Upper lobe of right lung (tissue), 1 donor: ENCODE results near the gene ANKRD13B. TPM values are rescaled to one million over a fixed set of nuclear protein-coding genes. Genes with fewer than 3 reads are reported as not detected.

Experiments
- ATAC-seq: fragments of 200-7000 bp; cut with Tn5 transposase; one replicate; pipeline ENCODE4 v1.9.1; 2020; ENCODE audit warnings: mild to moderate bottlenecking, moderate library complexity
- DNase-seq: peaks from one replicate; pipeline ENCODE4 v3.0.0-alpha.2; 2020
- H3K27ac ChIP-seq: fragments of 200-600 bp; one replicate; pipeline ENCODE4 v1.8.0; 2022
- H3K27me3 ChIP-seq: fragments of 200-600 bp; one replicate; pipeline ENCODE4 v1.8.0; 2022; ENCODE audit warnings: mild to moderate bottlenecking
- H3K36me3 ChIP-seq: fragments of 200-600 bp; one replicate; pipeline ENCODE4 v1.8.0; 2022
- H3K4me1 ChIP-seq: fragments of 200-600 bp; one replicate; pipeline ENCODE4 v1.8.0; 2022
- H3K4me3 ChIP-seq: fragments of 200-600 bp; one replicate; pipeline ENCODE4 v1.8.0; 2022; ENCODE audit warnings: mild to moderate bottlenecking
- H3K9me3 ChIP-seq: fragments of 200-600 bp; one replicate; pipeline ENCODE4 v1.8.0; 2022
- CTCF ChIP-seq: fragments of 200-600 bp; IDR thresholded peaks from one replicate; pipeline ENCODE4 v1.8.0; 2022; ENCODE audit warnings: antibody characterized with exemption
- intact Hi-C: fragments of 100-400 bp; cut with DNase I; formaldehyde crosslinking; loops from one replicate; pipeline ENCODE4 v1.11.0; 2022
- total RNA-seq: library from RNA; stranded (reverse); fragmentation: NEBNext Ultra II Directional; extraction: Animal tissue kit (Norgen Biotek cat#: 25700); gene quantifications from one replicate; pipeline ENCODE4 v1.2.1, GENCODE V29; 2021
- donor health status: DM: no; HTN: yes; CAD: no; lungs with severe emphysema.

ANKRD13B gene
- total RNA-seq, 1 donor from 2014 or later: 6.8 TPM

DNA sequence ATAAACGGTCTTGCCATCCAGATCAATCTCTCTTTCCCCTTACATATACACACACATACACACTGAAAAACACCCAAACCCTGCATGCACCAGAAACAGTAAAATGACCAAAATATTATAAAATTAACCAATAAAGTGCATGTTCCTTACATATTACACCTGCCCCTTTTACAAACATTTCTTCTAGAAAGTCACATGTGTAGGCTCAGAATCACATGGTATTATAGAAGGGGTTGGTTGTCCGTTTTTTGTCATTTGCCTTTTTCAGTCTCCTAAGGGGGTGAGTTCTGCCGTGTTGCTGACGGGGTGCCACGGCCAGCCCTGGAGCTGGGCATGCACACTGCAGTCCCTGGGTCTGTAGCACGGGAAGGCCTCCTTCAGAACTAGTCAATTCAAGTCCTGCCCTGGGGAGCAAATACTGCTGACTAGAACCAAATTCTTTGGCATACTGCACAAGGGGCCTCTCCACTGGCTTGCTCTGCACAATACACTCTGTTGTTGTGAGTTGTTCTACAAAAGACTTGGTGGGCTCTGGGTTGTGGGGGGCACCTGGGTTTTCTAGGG lies 37.8 kb downstream of the ANKRD13B start:
- H3K36me3 ChIP-seq: peaks cover 71% of the 10 kb centered on the region
- no peaks in the 10 kb centered on the region for H3K9me3 ChIP-seq
- no peak overlapping the region for H3K4me3 ChIP-seq
- H3K27ac ChIP-seq: no peak overlapping the region
- no peak for TF ChIP-seq CTCF
- no peaks in the 10 kb centered on the region for H3K27me3 ChIP-seq
- ATAC-seq (no peak), DNase-seq (no peak)
- no peaks in the 10 kb centered on the region for H3K4me1 ChIP-seq
- intact Hi-C loops: loop anchor here (10.0 kb wide), 1 partner anchor 144 kb away; no protein-coding TSS in a partner anchor

DNA sequence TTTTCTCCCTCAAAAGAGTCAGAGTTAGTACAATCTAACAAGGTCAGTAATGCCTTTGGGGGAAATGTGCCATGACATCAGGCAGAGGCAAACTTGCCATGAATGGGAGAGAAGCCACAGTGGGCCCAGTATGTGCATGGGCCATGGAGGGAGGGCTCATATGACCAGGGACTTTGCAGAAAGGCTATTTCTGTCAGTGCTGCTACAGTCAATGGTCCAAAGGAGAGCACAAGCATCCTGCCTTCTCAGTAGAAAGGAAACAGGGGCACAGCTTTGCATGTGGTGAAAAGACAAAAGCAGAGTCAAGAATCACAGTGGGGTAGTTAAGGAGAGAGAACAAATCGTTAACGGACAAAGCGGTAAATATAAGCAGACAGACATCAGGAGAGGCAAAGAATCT lies 41.0 kb downstream of the ANKRD13B start:
- H3K9me3 ChIP-seq: no peaks in the 10 kb centered on the region
- no peak overlapping the region for H3K27ac ChIP-seq
- intact Hi-C loops: loop anchor here (10.0 kb wide), 1 partner anchor 141 kb away; no protein-coding TSS in a partner anchor
- no peak overlapping the region for H3K4me3 ChIP-seq
- H3K36me3 ChIP-seq: peaks cover 79% of the 10 kb centered on the region
- DNase-seq: no peak
- peaks cover under 1% of the 10 kb centered on the region for H3K4me1 ChIP-seq
- no peak for TF ChIP-seq CTCF
- no peaks in the 10 kb centered on the region for H3K27me3 ChIP-seq
- no peak for ATAC-seq

GRCh38 chr17:29640413-29640812 lies 47.5 kb downstream of the ANKRD13B start:
- TF ChIP-seq CTCF: no peak
- Histone ChIP-seq H3K36me3 (peaks cover 13% of the 10 kb centered on the region), H3K4me3 (no peak overlapping the region), H3K9me3 (no peaks in the 10 kb centered on the region), H3K27ac (peak overlapping the region; percentile 84), H3K27me3 (no peaks in the 10 kb centered on the region), H3K4me1 (peaks cover 64% of the 10 kb centered on the region)
- DNase-seq (no peak), ATAC-seq (no peak)
- intact Hi-C loops: no loop called here

- ATAC-seq (peak; percentile 43), DNase-seq (no peak)
- Histone ChIP-seq H3K4me1 (peaks cover 67% of the 10 kb centered on the region), H3K4me3 (no peak overlapping the region), H3K36me3 (peaks cover 6% of the 10 kb centered on the region), H3K9me3 (no peaks in the 10 kb centered on the region), H3K27me3 (no peaks in the 10 kb centered on the region), H3K27ac (peak overlapping the region; percentile 84)
- intact Hi-C loops: no loop called here
- no peak for TF ChIP-seq CTCF
Observed at GRCh38 chr17:29640981-29641642, 48.2 kb downstream of the ANKRD13B start.

DNA sequence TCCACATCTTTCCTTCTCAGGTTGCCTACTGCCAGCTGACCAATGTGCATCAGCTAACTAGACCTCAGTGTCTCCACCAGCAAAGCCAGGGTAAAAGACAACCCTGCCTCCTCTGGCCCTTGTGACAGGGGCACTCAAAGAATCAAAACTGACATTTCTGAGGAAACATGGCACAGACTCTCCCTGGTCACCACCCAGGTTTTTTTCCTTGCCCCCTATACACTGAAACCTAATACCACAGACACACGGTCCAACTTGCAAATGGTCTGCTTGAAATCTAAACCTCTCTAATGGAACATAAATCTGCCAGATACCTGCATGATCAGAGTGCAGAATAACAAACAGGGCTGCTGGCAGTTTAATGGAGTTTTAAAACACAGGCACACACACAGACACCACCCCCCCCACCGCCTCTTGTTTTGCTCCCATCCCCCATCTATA lies 49.3 kb downstream of the ANKRD13B start:
- intact Hi-C loops: no loop called here
- peaks cover 72% of the 10 kb centered on the region for H3K4me1 ChIP-seq
- peak overlapping the region; percentile 84 for H3K27ac ChIP-seq

More for the DNA sequence above, 49.3 kb downstream of the ANKRD13B start:
- DNase-seq (no peak), ATAC-seq (no peak)
- no peak overlapping the region for H3K4me3 ChIP-seq
- H3K27me3 ChIP-seq: no peaks in the 10 kb centered on the region
- H3K9me3 ChIP-seq: no peaks in the 10 kb centered on the region
- no peak for TF ChIP-seq CTCF
- peaks cover 9% of the 10 kb centered on the region for H3K36me3 ChIP-seq
